ENCODE results near the gene C19orf53. TPM values are rescaled to one million over a fixed set of nuclear protein-coding genes. Genes with fewer than 3 reads are reported as not detected.

C19orf53 gene
- total and polyA plus RNA-seq, 12 donors: 80.5 to 389 (median 90.6) TPM

DNA sequence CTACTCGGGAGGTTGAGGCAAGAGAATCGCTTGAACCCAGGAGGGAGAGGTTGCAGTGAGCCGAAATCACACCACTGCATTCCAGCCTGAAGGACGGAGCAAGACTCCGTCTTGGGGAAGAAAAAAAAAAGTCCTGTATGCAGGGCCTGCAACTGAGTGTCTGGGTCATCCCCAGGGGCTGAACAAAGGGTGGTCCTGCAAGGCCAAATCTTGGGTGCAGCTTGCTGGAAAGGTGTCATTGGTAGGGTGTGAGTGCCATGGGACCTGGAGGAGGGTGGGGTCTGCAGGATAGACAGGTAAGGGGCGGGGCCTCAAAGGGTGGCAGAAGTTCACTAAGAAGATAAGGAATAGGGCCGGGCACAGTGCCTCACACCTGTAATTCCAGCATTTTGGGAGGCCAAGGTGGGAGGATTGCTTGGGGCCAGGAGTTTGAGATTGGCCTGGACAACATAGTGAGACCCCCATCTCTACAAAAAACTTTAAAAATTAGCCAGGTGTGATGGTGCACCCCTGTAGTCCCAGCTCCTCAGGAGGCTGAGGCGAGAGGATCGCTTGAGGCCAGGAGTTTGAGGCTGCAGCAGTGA, 52.5 kb downstream of the C19orf53 start:
- H3K27me3 ChIP-seq: no peaks in the 10 kb centered on the region
- peaks cover 0 to 15% (median 10%) of the 10 kb centered on the region in 9 donors for H3K4me1 ChIP-seq
- DNase-seq (no peak), ATAC-seq (no peak)
- H3K27ac ChIP-seq: no peak overlapping the region
- H3K36me3 ChIP-seq: peaks cover 0 to 83% (median 6%) of the 10 kb centered on the region in 9 donors
- intact Hi-C loops (cut with DNase I): no loop called here
- no peak overlapping the region for H3K4me3 ChIP-seq
- no peaks in the 10 kb centered on the region for H3K9me3 ChIP-seq
- TF ChIP-seq CTCF (IDR thresholded peaks at IDR 0.05): no peak
- WGBS, 2 donors: 95 to 96% methylated on average over 9 of the region's 9 CpGs

DNA sequence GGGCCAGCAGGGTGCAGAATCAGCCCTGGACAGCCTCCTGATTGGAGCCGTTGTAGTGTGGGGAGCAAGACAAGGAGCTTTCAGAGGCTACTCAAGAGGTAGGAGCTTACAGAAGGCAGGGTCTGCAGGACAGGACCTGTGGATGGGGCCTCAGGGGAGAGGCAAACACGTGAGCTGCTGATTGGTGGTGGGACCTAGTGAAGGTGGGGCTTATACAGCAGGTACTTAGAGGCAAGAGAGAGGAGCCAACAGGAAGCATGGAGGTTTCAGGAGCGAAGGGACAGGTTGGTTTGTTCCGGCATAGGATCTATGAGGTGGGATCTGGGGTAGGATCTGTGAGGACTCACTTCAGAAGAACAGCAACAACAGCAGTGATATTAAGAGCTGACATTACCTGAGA, 53.4 kb downstream of the C19orf53 start:
- peaks cover 0 to 88% (median 6%) of the 10 kb centered on the region in 9 donors for H3K36me3 ChIP-seq
- H3K27ac ChIP-seq: no peak overlapping the region
- intact Hi-C loops (cut with DNase I): no loop called here
- H3K4me3 ChIP-seq: no peak overlapping the region
- ATAC-seq (no peak), DNase-seq (peak in 1 of 2 donors; percentile 2)
- H3K9me3 ChIP-seq: no peaks in the 10 kb centered on the region
- TF ChIP-seq CTCF (IDR thresholded peaks at IDR 0.05): no peak
- no peaks in the 10 kb centered on the region for H3K27me3 ChIP-seq
- H3K4me1 ChIP-seq: peaks cover 0 to 16% (median 6%) of the 10 kb centered on the region in 9 donors
- 78 to 81% methylated on average over 4 of the region's 4 CpGs for WGBS, 2 donors

Other genes with a start within 250 kb of the C19orf53 start
- gene MRI1, start 9.9 kb upstream of the C19orf53 start, total RNA-seq: 10 to 100 TPM in 9 of 10 donors, 1 to 10 TPM in 1; 9.9 to 18.7 (median 13.0) TPM
- 10 to 100 TPM; 12.5 to 17.0 TPM for gene MRI1, start 9.9 kb upstream of the C19orf53 start, polyA plus RNA-seq
- 1 to 10 TPM; 2.1 to 7.1 (median 3.0) TPM for gene ZSWIM4, start 21.0 kb downstream of the C19orf53 start, total RNA-seq
- 1 to 10 TPM; 1.2 to 1.5 TPM for gene ZSWIM4, start 21.0 kb downstream of the C19orf53 start, polyA plus RNA-seq
- 1 to 10 TPM in 3 of 10 donors, under 1 TPM in 3, not detected in 4; 0.37 to 1.5 (median 0.98) TPM for gene NANOS3, start 102.7 kb downstream of the C19orf53 start, total RNA-seq
- gene NANOS3, start 102.7 kb downstream of the C19orf53 start, polyA plus RNA-seq: 1 to 10 TPM in 1 of 2 donors, under 1 TPM in 1; 0.41 to 2.9 TPM
- gene BRME1, start 131.7 kb downstream of the C19orf53 start, total RNA-seq: under 1 TPM in 8 of 10 donors, not detected in 2; 0.19 to 0.88 (median 0.63) TPM
- 1 to 10 TPM in 1 of 2 donors, under 1 TPM in 1; 0.38 to 2.0 TPM for gene BRME1, start 131.7 kb downstream of the C19orf53 start, polyA plus RNA-seq
- 10 to 100 TPM; 13.2 to 30.2 (median 19.0) TPM for gene CC2D1A, start 131.7 kb downstream of the C19orf53 start, total RNA-seq
- gene CC2D1A, start 131.7 kb downstream of the C19orf53 start, polyA plus RNA-seq: 10 to 100 TPM; 16.5 to 49.8 TPM
- 1 to 10 TPM in 7 of 10 donors, under 1 TPM in 3; 0.76 to 6.2 (median 1.8) TPM for gene PODNL1, start 164.0 kb downstream of the C19orf53 start, total RNA-seq
- gene PODNL1, start 164.0 kb downstream of the C19orf53 start, polyA plus RNA-seq: 1 to 10 TPM in 1 of 2 donors, under 1 TPM in 1; 0.90 to 2.3 TPM
- 10 to 100 TPM; 15.5 to 21.2 (median 17.8) TPM for gene DCAF15, start 178.1 kb downstream of the C19orf53 start, total RNA-seq
- gene DCAF15, start 178.1 kb downstream of the C19orf53 start, polyA plus RNA-seq: 10 to 100 TPM; 26.8 to 50.0 TPM
- gene RFX1, start 231.9 kb downstream of the C19orf53 start, total RNA-seq: 10 to 100 TPM; 10.4 to 15.8 (median 12.0) TPM
- 1 to 10 TPM; 2.7 to 5.9 TPM for gene RFX1, start 231.9 kb downstream of the C19orf53 start, polyA plus RNA-seq

Data from heart right ventricle (tissue), 16 donors.